Left ventricle myocardium superior (tissue), 1 donor: ENCODE measurements around the gene IZUMO4. TPM values are rescaled to one million over a fixed set of nuclear protein-coding genes. Genes with fewer than 3 reads are reported as not detected.
"Not testable (repeated sequence)": the region's sequence is repeated elsewhere in the genome, so short reads cannot be mapped to it uniquely, and the experiment has no call there.

ENCODE experiments used
- ATAC-seq: fragments of 200-7000 bp; cut with Tn5 transposase; one replicate; pipeline ENCODE4 v1.9.1; 2020; ENCODE audit warnings: mild to moderate bottlenecking, moderate library complexity
- DNase-seq: peaks from one replicate; pipeline ENCODE4 v3.0.0-alpha.2; 2020
- intact Hi-C: fragments of 100-400 bp; cut with micrococcal nuclease; formaldehyde crosslinking; loops from one replicate; pipeline ENCODE4 v1.11.0; 2022
- total RNA-seq: library from RNA; stranded (reverse); fragmentation: NEBNext Ultra II Directional; extraction: Animal tissue kit (Norgen Biotek cat#: 25700); gene quantifications from one replicate; pipeline ENCODE4 v1.2.1, GENCODE V29; 2021
- donor health status: DM: no; HTN: yes; CAD: no; lungs with severe emphysema.

Gene IZUMO4
- total RNA-seq, 1 donor from 2014 or later, result 1.9 TPM

DNA sequence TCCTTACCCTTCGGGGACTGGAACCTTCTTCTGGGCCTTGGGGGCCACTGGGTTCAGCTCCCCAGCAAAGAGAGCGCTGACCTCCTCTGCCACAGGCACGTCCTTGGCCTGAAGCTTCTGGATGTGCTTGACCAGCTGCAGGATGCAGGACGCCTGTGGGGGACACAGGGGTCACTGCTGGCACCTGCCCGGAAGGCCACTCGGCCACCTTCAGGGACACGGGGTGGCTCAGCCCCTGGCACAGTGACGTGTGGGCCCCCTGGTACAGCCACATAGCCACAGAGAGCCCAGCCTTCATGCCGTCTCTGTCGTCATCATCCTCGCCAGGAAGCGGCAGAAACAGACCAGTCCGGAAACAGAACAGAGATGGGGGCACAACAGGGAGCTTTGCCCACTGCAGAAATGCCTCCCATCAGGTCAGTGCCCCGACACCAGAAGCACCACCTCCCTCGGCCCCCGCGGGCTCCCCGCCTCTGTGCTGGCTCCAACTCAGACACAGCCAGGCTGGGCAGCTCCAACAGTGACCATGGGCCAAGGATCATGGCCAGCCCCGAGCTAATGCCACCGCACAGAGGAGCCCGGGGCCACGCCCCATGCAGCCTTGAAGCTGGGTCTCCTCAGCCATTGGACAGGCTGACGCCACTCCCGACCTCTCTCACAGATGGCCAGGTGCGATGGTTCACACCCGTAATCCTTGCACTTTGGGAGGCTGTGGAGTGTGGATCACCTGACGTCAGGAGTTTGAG lies 20.7 kb downstream of the IZUMO4 start:
- intact Hi-C loops, result no loop called here
- ATAC-seq, result no peak
- DNase-seq, result no peak

- no peak for ATAC-seq
- DNase-seq, result no peak
- intact Hi-C loops, result no loop called here
Measured at GRCh38 chr19:2118438-2118837, 21.7 kb downstream of the IZUMO4 start.

GRCh38 chr19:2119921-2120785 lies 23.4 kb downstream of the IZUMO4 start:
- ATAC-seq, result no peak
- intact Hi-C loops, result no loop called here

DNA sequence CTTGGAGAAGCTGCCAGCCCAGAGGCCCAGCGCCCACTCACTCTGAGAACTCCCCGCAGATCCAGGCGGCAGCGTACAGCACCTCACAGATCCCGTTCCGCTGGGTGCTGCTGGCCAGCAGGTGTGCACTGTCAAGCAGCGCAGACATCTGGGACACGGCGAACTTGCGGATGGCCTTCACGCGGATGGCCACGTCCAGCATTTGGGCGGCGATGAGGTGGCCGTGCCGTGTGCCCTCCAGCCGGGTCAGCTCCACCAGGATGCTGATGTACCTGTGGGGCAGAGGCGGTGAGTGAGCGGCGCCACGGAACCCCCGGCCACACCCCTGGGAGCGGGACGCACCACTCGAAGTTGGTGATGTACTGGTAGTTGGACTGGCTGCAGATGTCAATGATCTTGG lies 24.1 kb downstream of the IZUMO4 start:
- no peak for DNase-seq
- intact Hi-C loops, result no loop called here
- no peak for ATAC-seq

More at GRCh38 chr19:2119921-2120785, 23.4 kb downstream of the IZUMO4 start:
- no peak for DNase-seq

DNA sequence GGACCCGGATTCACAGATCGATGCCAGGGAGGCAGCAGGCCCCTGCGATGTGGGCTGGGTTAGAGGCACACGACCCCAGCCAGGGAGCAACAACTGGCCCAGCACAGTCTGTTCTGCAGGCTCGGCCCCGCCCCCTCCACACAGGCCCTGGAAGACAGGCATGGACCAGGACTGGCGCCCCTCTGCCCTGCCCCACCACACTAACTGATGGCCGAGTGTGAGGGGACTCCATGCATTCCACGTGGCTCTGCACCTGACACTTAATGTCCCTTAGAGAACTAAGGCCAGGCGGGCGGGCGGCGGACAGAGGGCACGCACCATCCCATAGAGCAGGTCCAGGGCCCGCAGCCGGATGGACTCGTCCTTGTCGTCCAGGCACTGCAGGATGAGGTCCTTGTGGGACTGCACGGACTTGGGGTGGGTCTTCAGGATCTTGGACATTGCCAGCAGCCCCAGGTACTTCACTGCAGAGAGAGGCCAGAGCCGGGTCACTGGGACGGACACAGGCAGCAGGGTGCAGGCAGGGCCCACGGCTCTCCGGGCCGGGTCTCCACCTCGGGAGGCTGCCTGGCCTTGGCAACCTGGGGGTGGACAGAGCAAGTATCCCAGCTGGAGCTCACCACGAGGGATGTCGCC lies 24.8 kb downstream of the IZUMO4 start:
- intact Hi-C loops, result no loop called here
- ATAC-seq (no peak), DNase-seq (no peak)

- intact Hi-C loops, result no loop called here
- DNase-seq (no peak), ATAC-seq (no peak)
Measured at GRCh38 chr19:2122251-2122650, 25.5 kb downstream of the IZUMO4 start.

- no peak for DNase-seq
- intact Hi-C loops, result no loop called here
- ATAC-seq, result no peak
Measured at GRCh38 chr19:2122982-2123381, 26.3 kb downstream of the IZUMO4 start.

- no peak for ATAC-seq
- intact Hi-C loops, result no loop called here
- DNase-seq, result no peak
Measured at GRCh38 chr19:2123682-2124387, 27.1 kb downstream of the IZUMO4 start.

- intact Hi-C loops, result no loop called here
- no peak for DNase-seq
- ATAC-seq, result no peak
Measured at GRCh38 chr19:2126879-2127518, 30.3 kb downstream of the IZUMO4 start.

GRCh38 chr19:2127758-2128157 lies 31.0 kb downstream of the IZUMO4 start:
- DNase-seq (peak; percentile 90), ATAC-seq (peak; percentile 91)
- intact Hi-C loops, result no loop called here

DNA sequence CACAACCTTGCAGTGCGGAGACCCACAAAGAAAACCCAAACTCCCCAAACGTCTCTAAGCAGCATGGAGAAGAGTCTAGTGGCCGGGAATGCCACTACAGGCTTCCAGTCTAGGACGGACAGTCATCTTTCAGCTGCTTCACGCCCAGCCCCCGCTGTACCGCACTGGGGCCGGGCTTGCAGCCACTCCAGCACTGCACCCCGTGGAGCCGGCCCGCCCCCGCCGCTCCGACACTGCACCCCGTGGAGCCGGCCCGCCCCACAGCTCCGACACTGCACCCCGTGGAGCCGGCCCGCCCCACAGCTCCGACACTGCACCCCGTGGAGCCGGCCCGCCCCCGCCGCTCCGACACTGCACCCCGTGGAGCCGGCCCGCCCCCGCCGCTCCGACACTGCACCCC lies 31.5 kb downstream of the IZUMO4 start:
- peak; percentile 32 for ATAC-seq
- intact Hi-C loops, DNase-seq: not testable (repeated sequence)

- intact Hi-C loops, result no loop called here
- ATAC-seq (no peak), DNase-seq (no peak)
Measured at GRCh38 chr19:2129022-2129421, 32.3 kb downstream of the IZUMO4 start.

GRCh38 chr19:2129486-2129885 lies 32.8 kb downstream of the IZUMO4 start:
- ATAC-seq (peak; percentile 63), DNase-seq (peak; percentile 86)
- intact Hi-C loops, result no loop called here

GRCh38 chr19:2129892-2130770 lies 33.4 kb downstream of the IZUMO4 start:
- no peak for ATAC-seq
- no peak for DNase-seq

DNA sequence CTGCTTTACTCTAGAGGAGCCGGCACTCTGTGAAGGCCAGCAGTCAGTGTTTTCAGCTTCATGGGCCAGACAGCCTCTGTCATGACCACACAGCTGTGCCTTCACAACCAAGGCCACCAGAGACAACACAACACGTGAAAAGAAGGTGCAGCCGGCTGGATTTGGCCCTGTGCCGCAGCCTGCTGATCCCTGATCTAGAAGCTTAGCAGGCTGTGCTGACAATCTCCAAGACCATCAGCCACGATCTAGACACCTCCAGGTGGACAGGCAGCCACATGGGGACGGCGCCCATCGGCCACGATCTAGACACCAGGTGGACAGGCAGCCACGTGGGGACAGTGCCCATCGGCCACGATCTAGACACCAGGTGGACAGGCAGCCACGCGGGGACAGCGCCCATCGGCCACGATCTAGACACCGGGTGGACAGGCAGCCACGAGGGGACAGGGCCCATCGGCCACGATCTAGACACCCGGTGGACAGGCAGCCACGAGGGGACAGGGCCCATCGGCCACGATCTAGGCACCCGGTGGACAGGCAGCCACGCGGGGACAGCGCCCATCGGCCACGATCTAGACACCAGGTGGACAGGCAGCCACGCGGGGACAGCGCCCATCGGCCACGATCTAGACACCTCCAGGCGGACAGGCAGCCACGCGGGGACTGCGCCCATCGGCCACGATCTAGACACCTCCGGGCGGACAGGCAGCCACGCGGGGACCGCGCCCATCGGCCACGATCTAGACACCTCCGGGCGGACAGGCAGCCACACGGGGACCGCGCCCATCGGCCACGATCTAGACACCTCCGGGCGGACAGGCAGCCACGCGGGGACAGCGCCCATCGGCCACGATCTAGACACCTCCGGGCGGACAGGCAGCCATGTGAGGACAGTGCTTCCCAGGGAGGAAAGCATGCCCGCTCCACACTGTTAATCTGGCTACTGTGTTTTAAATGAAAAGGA lies 34.6 kb downstream of the IZUMO4 start:
- DNase-seq, intact Hi-C loops, ATAC-seq: not testable (repeated sequence)

More at GRCh38 chr19:2129892-2130770, 33.4 kb downstream of the IZUMO4 start:
- intact Hi-C loops, result no loop called here

DNA sequence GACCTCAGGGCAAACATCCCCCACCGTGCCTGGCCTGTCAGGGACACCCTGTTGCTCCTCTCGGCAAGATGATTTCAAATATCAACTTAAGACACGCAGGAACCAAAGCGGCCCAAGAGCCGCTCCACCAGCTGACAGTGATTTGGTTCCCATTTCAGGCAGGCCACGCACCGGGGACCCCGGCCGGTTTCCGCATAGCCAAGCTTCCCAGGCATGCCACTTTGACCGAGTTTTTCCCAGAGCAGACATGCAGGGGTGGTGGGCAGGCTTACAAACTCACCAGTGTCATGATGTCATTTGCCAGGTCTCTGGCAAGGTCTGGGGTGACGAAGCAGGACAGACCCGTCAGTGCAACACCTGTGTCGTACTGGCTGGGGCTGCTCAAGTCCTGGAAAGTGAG lies 35.5 kb downstream of the IZUMO4 start:
- intact Hi-C loops, result no loop called here

More for the DNA sequence above, 35.5 kb downstream of the IZUMO4 start:
- DNase-seq (no peak), ATAC-seq (no peak)
